Measurements from ENCODE around the gene ESYT2. TPM values are rescaled to one million over a fixed set of nuclear protein-coding genes. Genes with fewer than 3 reads are reported as not detected.

The ESYT2 gene
- total and polyA plus RNA-seq, 9 of the 15 experiments (the other 6 are each of a cell fraction or from before 2014, with no cell fraction given) = 5.8 to 86.9 (median 64.7) TPM

GRCh38 chr7:158818325-158819213, 10.7 kb downstream of the ESYT2 start (continued):
- TF ChIP-seq RBFOX2 (IDR thresholded peaks at IDR 0.05; ENCODE audit: low read depth, low read length) (peak; percentile 66), CBFA2T3 (IDR thresholded peaks at IDR 0.05) (peak; percentile 51), MXI1 (IDR thresholded peaks at IDR 0.05; ENCODE audit: low read depth, low read length) (0 out of 2 replicates have a peak, but pooled peaks have one; percentile 25), E2F6 (IDR thresholded peaks at IDR 0.05; ENCODE audit: borderline replicate concordance in 1 of 2, extremely low read depth in 1 of 2, insufficient read depth in 1 of 2, insufficient read length in 1 of 2, low read depth in 1 of 2, low read length in 1 of 2, poor library complexity in 1 of 2, severe bottlenecking in 1 of 2) (peak in 1 of 2 experiments; percentile 21), TAF1 (IDR thresholded peaks at IDR 0.05; ENCODE audit: control insufficient read depth, extremely low read depth, insufficient read depth, low read length, severe bottlenecking) (peak; percentile 43), CEBPB (tag; IDR thresholded peaks at IDR 0.05) (peak; percentile 31; the same call in 1 of the 2 replicates), TEAD4 (IDR thresholded peaks at IDR 0.05; ENCODE audit: low read length) (peak; percentile 90), TEAD4 (CRISPR knock-in tag; IDR thresholded peaks at IDR 0.05; ENCODE audit: borderline replicate concordance) (peak; percentile 93), PHB2 (IDR thresholded peaks at IDR 0.05; ENCODE audit: low read depth) (no peak), HIVEP1 (CRISPR knock-in tag; IDR thresholded peaks at IDR 0.05) (peak; percentile 60; the same call in 1 of the 2 replicates), POU5F1 (IDR thresholded peaks at IDR 0.05; ENCODE audit: borderline replicate concordance, low read depth, low read length, partially characterized antibody) (peak; percentile 28), CC2D1A (IDR thresholded peaks at IDR 0.05) (no peak; the same call in 1 of the 2 replicates), RFX7 (CRISPR knock-in tag; IDR thresholded peaks at IDR 0.05) (no peak), TBL1XR1 (IDR thresholded peaks at IDR 0.05; ENCODE audit: low read length in 2 of 2) (peak in 1 of 2 experiments; percentile 6; a peak in 1 of 4 replicates), GATAD2A (IDR thresholded peaks at IDR 0.05) (peak; percentile 73; the same call in 1 of the 2 replicates)
- TF ChIP-seq, protein P1, sequence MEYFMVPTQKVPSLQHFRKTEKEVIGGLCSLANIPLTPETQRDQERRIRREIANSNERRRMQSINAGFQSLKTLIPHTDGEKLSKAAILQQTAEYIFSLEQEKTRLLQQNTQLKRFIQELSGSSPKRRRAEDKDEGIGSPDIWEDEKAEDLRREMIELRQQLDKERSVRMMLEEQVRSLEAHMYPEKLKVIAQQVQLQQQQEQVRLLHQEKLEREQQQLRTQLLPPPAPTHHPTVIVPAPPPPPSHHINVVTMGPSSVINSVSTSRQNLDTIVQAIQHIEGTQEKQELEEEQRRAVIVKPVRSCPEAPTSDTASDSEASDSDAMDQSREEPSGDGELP (CRISPR knock-in tag; IDR thresholded peaks at IDR 0.05; ENCODE audit: borderline replicate concordance) = peak; percentile 97
- TF ChIP-seq, protein P2, sequence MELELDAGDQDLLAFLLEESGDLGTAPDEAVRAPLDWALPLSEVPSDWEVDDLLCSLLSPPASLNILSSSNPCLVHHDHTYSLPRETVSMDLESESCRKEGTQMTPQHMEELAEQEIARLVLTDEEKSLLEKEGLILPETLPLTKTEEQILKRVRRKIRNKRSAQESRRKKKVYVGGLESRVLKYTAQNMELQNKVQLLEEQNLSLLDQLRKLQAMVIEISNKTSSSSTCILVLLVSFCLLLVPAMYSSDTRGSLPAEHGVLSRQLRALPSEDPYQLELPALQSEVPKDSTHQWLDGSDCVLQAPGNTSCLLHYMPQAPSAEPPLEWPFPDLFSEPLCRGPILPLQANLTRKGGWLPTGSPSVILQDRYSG (tag; conservative IDR thresholded peaks at IDR 0.05; ENCODE audit: low read depth) = 0 out of 2 replicates have a peak, but pooled peaks have one; percentile 57
- TF ChIP-seq, protein P3, sequence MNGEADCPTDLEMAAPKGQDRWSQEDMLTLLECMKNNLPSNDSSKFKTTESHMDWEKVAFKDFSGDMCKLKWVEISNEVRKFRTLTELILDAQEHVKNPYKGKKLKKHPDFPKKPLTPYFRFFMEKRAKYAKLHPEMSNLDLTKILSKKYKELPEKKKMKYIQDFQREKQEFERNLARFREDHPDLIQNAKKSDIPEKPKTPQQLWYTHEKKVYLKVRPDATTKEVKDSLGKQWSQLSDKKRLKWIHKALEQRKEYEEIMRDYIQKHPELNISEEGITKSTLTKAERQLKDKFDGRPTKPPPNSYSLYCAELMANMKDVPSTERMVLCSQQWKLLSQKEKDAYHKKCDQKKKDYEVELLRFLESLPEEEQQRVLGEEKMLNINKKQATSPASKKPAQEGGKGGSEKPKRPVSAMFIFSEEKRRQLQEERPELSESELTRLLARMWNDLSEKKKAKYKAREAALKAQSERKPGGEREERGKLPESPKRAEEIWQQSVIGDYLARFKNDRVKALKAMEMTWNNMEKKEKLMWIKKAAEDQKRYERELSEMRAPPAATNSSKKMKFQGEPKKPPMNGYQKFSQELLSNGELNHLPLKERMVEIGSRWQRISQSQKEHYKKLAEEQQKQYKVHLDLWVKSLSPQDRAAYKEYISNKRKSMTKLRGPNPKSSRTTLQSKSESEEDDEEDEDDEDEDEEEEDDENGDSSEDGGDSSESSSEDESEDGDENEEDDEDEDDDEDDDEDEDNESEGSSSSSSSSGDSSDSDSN (IDR thresholded peaks at IDR 0.05; ENCODE audit: borderline replicate concordance in 1 of 2, low read depth in 2 of 2, low read length in 2 of 2) = peak; percentile 63 to 80; a peak in 2 of 4 replicates
- TF ChIP-seq, protein P4, sequence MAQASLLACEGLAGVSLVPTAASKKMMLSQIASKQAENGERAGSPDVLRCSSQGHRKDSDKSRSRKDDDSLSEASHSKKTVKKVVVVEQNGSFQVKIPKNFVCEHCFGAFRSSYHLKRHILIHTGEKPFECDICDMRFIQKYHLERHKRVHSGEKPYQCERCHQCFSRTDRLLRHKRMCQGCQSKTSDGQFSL (CRISPR knock-in tag; IDR thresholded peaks at IDR 0.05) = no peak
- TF ChIP-seq, protein P4 (tag; IDR thresholded peaks at IDR 0.05) = peak in 1 of 2 experiments; percentile 18; a peak in 2 of 4 replicates

Data from K562 (cell line).